HEK293 (cell line): Measurements from ENCODE around the gene ANKRD28.

Source experiments
- CTCF ChIP-seq: fragments of 450-650 bp; formaldehyde crosslinking; IDR thresholded peaks from 2 replicates; pipeline ENCODE4 v1.5.1; 2016; ENCODE audit warnings: missing biosample characterization, missing genetic modification characterization
- REST ChIP-seq: fragments of 450-650 bp; formaldehyde crosslinking; IDR thresholded peaks from 2 replicates; pipeline ENCODE4 v1.5.1; 2016; ENCODE audit warnings: missing biosample characterization, missing genetic modification characterization
- SCRT1 ChIP-seq: fragments of 450-650 bp; formaldehyde crosslinking; IDR thresholded peaks from 2 replicates; pipeline ENCODE4 v1.5.1; 2016; ENCODE audit warnings: missing biosample characterization, missing genetic modification characterization, borderline replicate concordance
- YY1 ChIP-seq: fragments of 450-650 bp; formaldehyde crosslinking; IDR thresholded peaks from 2 replicates; pipeline ENCODE4 v1.5.1; 2018; ENCODE audit warnings: missing biosample characterization, missing genetic modification characterization
- ZFHX2 ChIP-seq: fragments of 450-650 bp; formaldehyde crosslinking; conservative IDR thresholded peaks from 2 replicates; pipeline ENCODE4 v1.5.1; 2016; ENCODE audit warnings: missing biosample characterization, missing genetic modification characterization
- ZNF140 ChIP-seq: fragments of 450-650 bp; formaldehyde crosslinking; IDR thresholded peaks from 2 replicates; pipeline ENCODE4 v1.5.1; 2016; ENCODE audit warnings: missing biosample characterization, missing genetic modification characterization
- ZNF223 ChIP-seq: fragments of 450-650 bp; formaldehyde crosslinking; IDR thresholded peaks from 2 replicates; pipeline ENCODE4 v1.5.1; 2016; ENCODE audit warnings: missing biosample characterization, missing genetic modification characterization
- ZNF24 ChIP-seq: fragments of 450-650 bp; formaldehyde crosslinking; IDR thresholded peaks from 2 replicates; pipeline ENCODE4 v1.5.1; 2016; ENCODE audit warnings: missing biosample characterization, missing genetic modification characterization
- ZNF510 ChIP-seq: fragments of 450-650 bp; formaldehyde crosslinking; IDR thresholded peaks from 2 replicates; pipeline ENCODE4 v1.5.1; 2018; ENCODE audit warnings: mild to moderate bottlenecking, missing genetic modification characterization, missing biosample characterization; ENCODE audit not compliant: insufficient replicate concordance
- ZNF639 ChIP-seq: fragments of 450-650 bp; formaldehyde crosslinking; IDR thresholded peaks from 2 replicates; pipeline ENCODE4 v1.5.1; 2016; ENCODE audit warnings: missing biosample characterization, missing genetic modification characterization
- TF ChIP-seq, protein P1 (sequence below): IDR thresholded peaks from 2 replicates; pipeline ENCODE4 v1.6.1; 2011; ENCODE audit warnings: mild to moderate bottlenecking, low read depth, low read length, borderline replicate concordance

- no peak for TF ChIP-seq CTCF (tag by site-specific recombination)
- TF ChIP-seq, protein P1, sequence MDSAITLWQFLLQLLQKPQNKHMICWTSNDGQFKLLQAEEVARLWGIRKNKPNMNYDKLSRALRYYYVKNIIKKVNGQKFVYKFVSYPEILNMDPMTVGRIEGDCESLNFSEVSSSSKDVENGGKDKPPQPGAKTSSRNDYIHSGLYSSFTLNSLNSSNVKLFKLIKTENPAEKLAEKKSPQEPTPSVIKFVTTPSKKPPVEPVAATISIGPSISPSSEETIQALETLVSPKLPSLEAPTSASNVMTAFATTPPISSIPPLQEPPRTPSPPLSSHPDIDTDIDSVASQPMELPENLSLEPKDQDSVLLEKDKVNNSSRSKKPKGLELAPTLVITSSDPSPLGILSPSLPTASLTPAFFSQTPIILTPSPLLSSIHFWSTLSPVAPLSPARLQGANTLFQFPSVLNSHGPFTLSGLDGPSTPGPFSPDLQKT: no peak
- no peak for TF ChIP-seq REST (tag by site-specific recombination)
- TF ChIP-seq SCRT1 (tag by site-specific recombination): no peak
- no peak for TF ChIP-seq ZNF639 (tag by site-specific recombination)
- no peak for TF ChIP-seq ZFHX2 (tag by site-specific recombination)
- TF ChIP-seq ZNF510 (tag by site-specific recombination): no peak
- no peak for TF ChIP-seq ZNF24 (tag by site-specific recombination)
- no peak for TF ChIP-seq ZNF140 (tag by site-specific recombination)
- TF ChIP-seq ZNF223 (tag by site-specific recombination): no peak
- TF ChIP-seq YY1: no peak
Measured at GRCh38 chr3:15645740-15646501, 151.9 kb downstream of the ANKRD28 start.
